CD8-positive, alpha-beta memory T cell (primary cell): Measurements from ENCODE around the gene MYMX. TPM values are rescaled to one million over a fixed set of nuclear protein-coding genes. Genes with fewer than 3 reads are reported as not detected.

Experiments
- CTCF ChIA-PET: fragments of 350-600 bp; sonication (Branson Sonifier 250); formaldehyde crosslinking; loops from one replicate; lab custom pipeline; 2021; ENCODE audit warnings: antibody characterized with exemption; lab: Charles Lee
- POLR2A ChIA-PET: fragments of 350-600 bp; sonication (Branson Sonifier 250); formaldehyde crosslinking; loops from one replicate; lab custom pipeline; 2021; ENCODE audit warnings: antibody characterized with exemption; lab: Charles Lee
- DNase-seq, 5 donors: peaks; one replicate each; pipeline versions ENCODE4 v3.0.0 to v3.0.0-alpha.2; 2020 to 2022; ENCODE audit warnings: mixed read lengths in 1 of 5
- H3K27ac ChIP-seq: one replicate; pipeline ENCODE4 v1.7.0; 2013; ENCODE audit warnings: low read depth, mild to moderate bottlenecking, low read length, moderate library complexity
- H3K27me3 ChIP-seq: 2 replicates; pipeline ENCODE4 v1.7.0; 2013; ENCODE audit warnings: low read length, mild to moderate bottlenecking; ENCODE audit not compliant: insufficient read depth, poor library complexity, severe bottlenecking
- H3K36me3 ChIP-seq: 2 replicates; pipeline ENCODE4 v1.7.0; 2013; ENCODE audit warnings: mild to moderate bottlenecking, low read length, moderate library complexity; ENCODE audit not compliant: insufficient read depth
- H3K4me1 ChIP-seq: 2 replicates; pipeline ENCODE4 v1.7.0; 2013; ENCODE audit warnings: mild to moderate bottlenecking, low read length, moderate library complexity; ENCODE audit not compliant: insufficient read depth
- H3K4me3 ChIP-seq: 2 replicates; pipeline ENCODE4 v1.7.0; 2013; ENCODE audit warnings: mild to moderate bottlenecking, low read length
- H3K9me3 ChIP-seq: 2 replicates; pipeline ENCODE4 v1.7.0; 2013; ENCODE audit warnings: mild to moderate bottlenecking, low read length
- H3K27ac Mint-ChIP-seq, 8 donors: one replicate each; pipeline ENCODE4 v1.8.0; 2020 to 2021; ENCODE audit warnings: mixed read lengths in 8 of 8, mild to moderate bottlenecking in 6 of 8, inconsistent platforms in 3 of 8, moderate library complexity in 3 of 8
- H3K27me3 Mint-ChIP-seq, 2 donors: one replicate each; pipeline ENCODE4 v1.8.0; 2020 to 2021; ENCODE audit warnings: mixed read lengths in 2 of 2, mild to moderate bottlenecking in 1 of 2, moderate library complexity in 1 of 2
- H3K36me3 Mint-ChIP-seq, 3 donors: one replicate each; pipeline ENCODE4 v1.8.0; 2020 to 2021; ENCODE audit warnings: mixed read lengths in 3 of 3, inconsistent platforms in 1 of 3, mild to moderate bottlenecking in 1 of 3
- H3K4me1 Mint-ChIP-seq, 3 donors: one replicate each; pipeline ENCODE4 v1.8.0; 2020 to 2021; ENCODE audit warnings: mixed read lengths in 3 of 3, inconsistent platforms in 1 of 3, mild to moderate bottlenecking in 1 of 3
- H3K4me3 Mint-ChIP-seq, 7 donors: one replicate each; pipeline ENCODE4 v1.8.0; 2020 to 2021; ENCODE audit warnings: mixed read lengths in 7 of 7, mild to moderate bottlenecking in 6 of 7, moderate library complexity in 4 of 7, inconsistent platforms in 2 of 7
- H3K9me3 Mint-ChIP-seq, 5 donors: one replicate each; pipeline ENCODE4 v1.8.0; 2020 to 2022; ENCODE audit warnings: mixed read lengths in 5 of 5, mild to moderate bottlenecking in 3 of 5, moderate library complexity in 2 of 5, inconsistent platforms in 1 of 5
- polyA plus RNA-seq: library from polyadenylated mRNA; unstranded; fragments of 300-500 nt; fragmentation: Illumina TruSeq; gene quantifications from one replicate; pipeline ENCODE4 v1.2.3, GENCODE V29; 2021
- total RNA-seq, 2 experiments: library from RNA; stranded (reverse); gene quantifications; one replicate each; pipeline ENCODE4 v1.2.3, GENCODE V29; 2021

MYMX gene
- total and polyA plus RNA-seq, 3 experiments from 2014 or later, result not detected

DNA sequence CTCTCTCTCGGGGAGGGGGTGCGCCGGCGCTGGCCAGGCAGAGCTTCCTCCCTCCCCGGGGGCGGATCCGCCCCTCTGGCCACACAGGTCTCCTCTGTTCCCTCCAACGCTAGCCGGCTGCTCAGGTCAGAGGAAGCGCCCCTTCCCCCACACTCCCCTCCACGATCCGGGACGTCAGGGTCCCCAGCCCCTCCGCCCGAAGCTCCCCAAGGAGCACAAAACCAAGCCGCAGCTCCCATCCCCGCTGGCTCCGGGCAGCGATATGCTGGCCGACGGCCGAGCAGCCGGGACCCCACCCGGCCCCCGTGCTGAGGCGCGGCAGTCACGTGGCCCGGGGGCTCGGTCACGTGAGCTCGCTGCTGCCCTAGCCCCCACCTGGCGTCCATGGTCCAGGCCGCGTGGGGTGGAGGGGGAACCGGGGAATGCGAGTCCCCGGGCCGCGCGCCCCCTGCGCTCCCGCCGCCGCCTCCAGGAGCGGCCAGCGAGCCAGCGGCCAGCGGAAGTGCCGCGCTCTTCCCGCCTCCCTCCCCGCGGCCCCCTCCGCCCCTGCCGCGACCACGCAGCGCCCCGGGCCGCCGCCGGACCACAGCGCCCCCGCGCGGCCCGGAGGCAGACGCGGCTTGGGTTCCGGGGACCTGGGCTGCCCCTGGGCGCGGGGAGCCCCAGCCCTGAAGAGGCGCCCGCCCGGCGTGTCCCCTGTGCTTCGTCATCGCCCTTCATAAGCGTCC lies 40.5 kb downstream of the MYMX start, which contains the start of gene SLC35B2:
SLC35B2 (minus strand) TSS at position 504 of the 728 bp plus-strand sequence; CDS start at position 386, 118 bp downstream.
- peak within 1 kb of the TSS; percentile 81 for H3K27ac ChIP-seq
- Mint-ChIP-seq H3K4me1 (peaks cover 51 to 71% (median 61%) of the 10 kb centered on the region in 3 donors), H3K9me3 (peaks cover 0 to 1% (median 0%) of the 10 kb centered on the region in 5 donors), H3K27ac (peak within 1 kb of the TSS; percentile 92 to 99 (median 95)), H3K27me3 (peaks cover 0 to 3% of the 10 kb centered on the region in 2 donors), H3K4me3 (peak within 1 kb of the TSS; percentile 88 to 92 (median 91)), H3K36me3 (peaks cover 11 to 76% (median 21%) of the 10 kb centered on the region in 3 donors)
- no peaks in the 10 kb centered on the region for H3K27me3 ChIP-seq
- H3K36me3 ChIP-seq, result peaks cover 37% of the 10 kb centered on the region
- ChIA-PET CTCF (interaction anchor here (0.7 to 5.0 kb wide), 18 partner anchors 9 to 606 kb away, joined by 3 to 74 read pairs (median 5); partner anchors contain the start of genes HSP90AB1, NFKBIE and SLC29A1), POLR2A (interaction anchor here (0.7 to 3.1 kb wide), 6 partner anchors 8 to 34 kb away, joined by 3 to 77 read pairs (median 4); partner anchors contain the start of genes HSP90AB1, NFKBIE and SLC29A1)
- H3K9me3 ChIP-seq, result no peaks in the 10 kb centered on the region
- peak within 1 kb of the TSS; percentile 84 for H3K4me3 ChIP-seq
- peaks cover 25% of the 10 kb centered on the region for H3K4me1 ChIP-seq
- peak; percentile 58 to 77 (median 72) for DNase-seq

DNA sequence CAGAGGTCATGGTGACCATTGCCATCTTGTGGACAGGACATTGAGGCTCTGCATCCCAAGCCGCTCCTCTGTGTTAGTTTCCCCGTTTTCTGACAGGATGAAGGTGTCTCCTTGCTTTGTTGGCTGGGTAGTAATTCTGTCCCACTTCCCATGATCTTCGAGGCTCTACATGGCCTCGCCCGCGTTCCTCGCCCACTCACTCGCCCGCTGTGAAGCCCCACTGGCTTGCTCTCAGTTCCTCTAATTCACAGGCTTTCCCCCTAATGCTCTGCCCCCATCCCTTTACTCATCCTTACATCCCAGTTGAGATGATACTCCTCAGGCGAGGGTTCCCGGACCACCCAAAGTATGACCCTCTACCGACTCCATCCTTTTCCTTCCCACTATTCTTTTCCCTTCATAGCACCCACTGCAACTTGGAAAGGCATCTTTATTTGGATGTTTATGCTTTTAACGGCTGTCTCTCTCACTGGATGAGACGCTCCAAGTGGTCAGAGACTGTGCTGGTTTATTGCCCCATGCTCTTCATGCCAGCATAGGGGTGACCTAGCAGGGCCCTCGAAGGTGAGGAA lies 41.1 kb downstream of the MYMX start:
- Histone ChIP-seq H3K9me3 (no peaks in the 10 kb centered on the region), H3K27me3 (no peaks in the 10 kb centered on the region), H3K27ac (peak overlapping the region; percentile 57), H3K36me3 (peaks cover 32% of the 10 kb centered on the region), H3K4me3 (peak overlapping the region; percentile 56), H3K4me1 (peaks cover 31% of the 10 kb centered on the region)
- H3K36me3 Mint-ChIP-seq, result peaks cover 9 to 72% (median 16%) of the 10 kb centered on the region in 3 donors
- H3K4me1 Mint-ChIP-seq, result peaks cover 55 to 74% (median 64%) of the 10 kb centered on the region in 3 donors
- H3K27me3 Mint-ChIP-seq, result peaks cover 0 to 3% of the 10 kb centered on the region in 2 donors
- peak overlapping the region; percentile 84 to 92 (median 90) for H3K4me3 Mint-ChIP-seq
- no peak for DNase-seq
- ChIA-PET CTCF (interaction anchor here (0.6 to 5.0 kb wide), 9 partner anchors 9 to 86 kb away, joined by 3 to 74 read pairs (median 6); partner anchors contain the start of genes HSP90AB1, NFKBIE and SLC29A1), POLR2A (interaction anchor here (1.7 to 3.1 kb wide), 2 partner anchors 11 to 14 kb away, joined by 4 to 77 read pairs; partner anchors contain the start of gene HSP90AB1)
- H3K27ac Mint-ChIP-seq, result peak overlapping the region; percentile 86 to 96 (median 94)
- peaks cover 0 to 1% (median 0%) of the 10 kb centered on the region in 5 donors for H3K9me3 Mint-ChIP-seq

DNA sequence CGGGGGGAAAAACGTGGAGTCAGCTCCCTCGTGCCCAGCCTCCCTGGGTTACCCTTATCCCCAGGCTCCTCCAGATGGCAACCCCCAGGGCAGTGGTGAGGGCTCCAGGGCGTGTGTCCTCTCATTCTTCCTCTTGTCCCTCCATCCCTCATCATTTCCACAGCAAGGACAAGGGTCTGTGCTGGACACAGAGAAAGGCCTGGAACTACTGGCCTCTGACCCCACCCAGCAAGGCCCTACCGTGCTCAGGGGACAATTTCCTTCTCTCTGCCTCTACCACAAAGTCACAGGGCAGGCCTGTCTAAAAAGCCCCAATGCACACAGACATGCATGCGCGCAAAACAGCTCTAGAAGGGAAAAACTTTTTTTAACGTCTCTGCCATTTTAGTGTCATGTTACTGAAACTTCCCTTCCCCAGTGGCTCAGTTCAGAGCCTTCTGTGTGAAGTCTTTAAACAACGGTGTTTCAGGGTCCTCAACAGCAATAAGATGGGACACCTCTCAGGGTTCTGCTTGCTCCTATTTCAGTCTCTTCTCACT lies 41.7 kb downstream of the MYMX start:
- Mint-ChIP-seq H3K27ac (peak overlapping the region; percentile 58 to 96 (median 94)), H3K36me3 (peaks cover 5 to 66% (median 12%) of the 10 kb centered on the region in 3 donors), H3K9me3 (peaks cover 0 to 1% (median 0%) of the 10 kb centered on the region in 5 donors), H3K27me3 (peaks cover 0 to 3% of the 10 kb centered on the region in 2 donors), H3K4me1 (peaks cover 56 to 74% (median 66%) of the 10 kb centered on the region in 3 donors), H3K4me3 (peak overlapping the region; percentile 84 to 92 (median 89))
- CTCF ChIA-PET, result interaction anchor here (0.6 to 4.1 kb wide), 2 partner anchors 10 to 12 kb away, joined by 4 to 74 read pairs; partner anchors contain the start of gene HSP90AB1
- DNase-seq, result no peak
- no peaks in the 10 kb centered on the region for H3K9me3 ChIP-seq
- peaks cover 27% of the 10 kb centered on the region for H3K36me3 ChIP-seq
- no peak overlapping the region for H3K27ac ChIP-seq
- H3K4me1 ChIP-seq, result peaks cover 37% of the 10 kb centered on the region
- POLR2A ChIA-PET, result no interaction called here
- H3K27me3 ChIP-seq, result no peaks in the 10 kb centered on the region
- no peak overlapping the region for H3K4me3 ChIP-seq

DNA sequence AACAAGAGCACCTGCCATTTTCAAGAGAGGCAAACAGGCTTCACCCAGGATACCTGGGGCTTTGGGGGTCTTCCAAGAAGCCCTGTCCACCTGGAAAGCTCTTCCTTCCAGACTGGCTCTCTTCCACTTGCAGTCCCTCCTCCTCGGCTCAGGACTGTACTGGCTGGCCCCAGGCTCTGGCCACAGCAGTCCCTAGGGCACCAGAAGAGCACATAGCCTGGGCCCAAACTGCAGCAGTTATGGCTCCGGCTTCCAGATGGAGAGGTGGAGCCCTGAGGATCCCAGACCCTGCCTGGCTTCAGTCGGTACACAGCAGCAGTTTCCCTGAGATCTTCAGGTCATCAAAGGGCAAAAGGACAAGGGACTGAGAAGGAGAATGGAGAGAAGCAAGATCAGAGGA lies 42.2 kb downstream of the MYMX start:
- H3K27ac Mint-ChIP-seq, result peak overlapping the region in 7 of 8 donors; percentile 29 to 96 (median 87)
- Histone ChIP-seq H3K27me3 (no peaks in the 10 kb centered on the region), H3K36me3 (peaks cover 22% of the 10 kb centered on the region), H3K4me1 (peaks cover 42% of the 10 kb centered on the region), H3K27ac (no peak overlapping the region), H3K4me3 (no peak overlapping the region), H3K9me3 (no peaks in the 10 kb centered on the region)
- peaks cover 0 to 1% (median 0%) of the 10 kb centered on the region in 5 donors for H3K9me3 Mint-ChIP-seq
- ChIA-PET CTCF (interaction anchor here (0.6 to 1.2 kb wide), 2 partner anchors 11 to 52 kb away, joined by 3 to 4 read pairs; partner anchors contain the start of gene HSP90AB1), POLR2A (no interaction called here)
- H3K4me1 Mint-ChIP-seq, result peaks cover 56 to 74% (median 66%) of the 10 kb centered on the region in 3 donors
- H3K27me3 Mint-ChIP-seq, result peaks cover 0 to 3% of the 10 kb centered on the region in 2 donors
- H3K36me3 Mint-ChIP-seq, result peaks cover 0 to 61% (median 9%) of the 10 kb centered on the region in 3 donors
- H3K4me3 Mint-ChIP-seq, result peak overlapping the region; percentile 84 to 92 (median 89)
- DNase-seq, result no peak

DNA sequence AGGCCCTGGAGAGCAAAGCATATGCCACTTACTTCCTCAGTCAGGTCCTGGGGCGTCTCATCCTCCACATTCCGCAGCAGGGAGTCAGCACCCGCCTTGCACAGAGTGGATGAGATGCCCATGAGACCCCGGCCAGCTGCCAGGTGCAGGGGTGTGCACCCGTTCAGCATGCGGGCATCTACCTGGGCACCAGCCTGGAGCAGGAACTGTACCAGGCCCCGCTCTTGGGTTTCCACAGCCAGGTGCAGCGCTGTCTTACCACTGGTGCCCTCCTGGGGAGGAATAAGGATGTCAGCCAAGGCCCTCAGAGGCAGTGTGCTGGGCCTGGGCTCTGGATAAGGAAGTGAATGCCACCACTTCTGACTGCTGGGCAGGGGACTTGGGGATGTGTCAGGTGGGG lies 43.3 kb downstream of the MYMX start:
- POLR2A ChIA-PET, result no interaction called here
- CTCF ChIA-PET, result interaction anchor here (1.2 kb wide), 1 partner anchor 12 kb away, joined by 4 read pairs; the partner anchor contains the start of gene HSP90AB1

DNA sequence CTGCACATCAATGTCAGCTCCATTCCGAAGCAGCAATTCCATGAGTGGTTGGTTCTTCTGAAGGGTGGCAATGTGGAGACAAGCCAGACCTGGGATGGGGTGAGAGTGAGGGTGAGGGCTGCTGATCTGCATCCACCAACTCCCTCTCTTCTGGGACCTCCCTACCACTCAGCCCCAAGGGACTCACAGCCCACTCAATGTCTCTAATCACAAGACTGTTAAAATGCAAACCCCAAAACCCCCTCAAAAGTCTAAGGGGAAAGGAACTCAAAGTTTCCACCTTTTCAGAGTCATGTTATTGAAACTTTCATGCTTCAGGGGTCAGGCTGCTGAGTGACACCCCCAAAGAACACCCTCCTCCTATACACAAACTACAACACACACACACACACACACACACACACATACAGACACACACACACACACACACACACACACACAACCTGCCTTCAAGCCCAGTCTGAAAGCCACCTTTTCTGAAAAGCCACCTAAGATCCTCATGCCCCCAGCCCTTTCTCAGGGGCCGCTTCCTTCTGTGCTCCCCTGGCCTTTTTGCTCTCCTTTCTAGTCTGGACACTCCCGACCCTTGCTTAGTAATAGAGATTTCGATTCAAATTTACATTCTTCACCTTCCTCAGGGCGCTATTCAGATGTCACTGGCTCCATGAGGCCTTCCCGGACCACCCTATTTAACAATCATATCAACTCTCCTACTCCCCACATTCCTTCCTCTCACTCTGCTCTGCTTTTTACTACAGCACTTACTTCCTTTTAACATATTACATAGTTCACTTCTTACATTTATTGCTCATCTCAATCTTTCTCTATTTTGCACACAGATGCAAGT lies 43.9 kb downstream of the MYMX start:
- Histone ChIP-seq H3K4me1 (peaks cover 49% of the 10 kb centered on the region), H3K9me3 (no peaks in the 10 kb centered on the region), H3K27me3 (no peaks in the 10 kb centered on the region), H3K36me3 (peaks cover 6% of the 10 kb centered on the region), H3K27ac (no peak overlapping the region), H3K4me3 (no peak overlapping the region)
- POLR2A ChIA-PET, result interaction anchor here (2.8 kb wide), 1 partner anchor 13 kb away, joined by 21 read pairs; the partner anchor contains the start of gene HSP90AB1
- Mint-ChIP-seq H3K4me3 (peak overlapping the region in 2 of 7 donors; percentile 6 to 75), H3K9me3 (no peaks in the 10 kb centered on the region), H3K27ac (peak overlapping the region in 6 of 8 donors; percentile 0 to 96 (median 30)), H3K4me1 (peaks cover 54 to 68% (median 59%) of the 10 kb centered on the region in 3 donors), H3K27me3 (peaks cover 0 to 1% of the 10 kb centered on the region in 2 donors), H3K36me3 (peaks cover 0 to 53% (median 7%) of the 10 kb centered on the region in 3 donors)
- CTCF ChIA-PET, result interaction anchor here (1.2 kb wide), 1 partner anchor 13 kb away, joined by 4 read pairs; the partner anchor contains the start of gene HSP90AB1
- DNase-seq, result peak in 1 of 5 donors; percentile 4

More for the DNA sequence above, 43.3 kb downstream of the MYMX start:
- Mint-ChIP-seq H3K4me3 (peak overlapping the region in 1 of 7 donors; percentile 75), H3K4me1 (peaks cover 59 to 72% (median 66%) of the 10 kb centered on the region in 3 donors), H3K27ac (peak overlapping the region in 3 of 8 donors; percentile 47 to 96 (median 54)), H3K27me3 (peaks cover 0 to 1% of the 10 kb centered on the region in 2 donors), H3K36me3 (peaks cover 0 to 60% (median 7%) of the 10 kb centered on the region in 3 donors), H3K9me3 (no peaks in the 10 kb centered on the region)
- peaks cover 51% of the 10 kb centered on the region for H3K4me1 ChIP-seq
- no peaks in the 10 kb centered on the region for H3K27me3 ChIP-seq
- DNase-seq, result peak in 1 of 5 donors; percentile 46
- peaks cover 12% of the 10 kb centered on the region for H3K36me3 ChIP-seq
- H3K9me3 ChIP-seq, result no peaks in the 10 kb centered on the region
- no peak overlapping the region for H3K27ac ChIP-seq
- no peak overlapping the region for H3K4me3 ChIP-seq
